GM18526 (cell line): ENCODE data around the gene MKRN2OS.

Source experiments
- POLR2A ChIP-seq: IDR thresholded peaks from 3 replicates; pipeline ENCODE4 v1.6.1; 2011; ENCODE audit not compliant: insufficient read length; ENCODE audit errors: extremely low read depth

The MKRN2OS gene

DNA sequence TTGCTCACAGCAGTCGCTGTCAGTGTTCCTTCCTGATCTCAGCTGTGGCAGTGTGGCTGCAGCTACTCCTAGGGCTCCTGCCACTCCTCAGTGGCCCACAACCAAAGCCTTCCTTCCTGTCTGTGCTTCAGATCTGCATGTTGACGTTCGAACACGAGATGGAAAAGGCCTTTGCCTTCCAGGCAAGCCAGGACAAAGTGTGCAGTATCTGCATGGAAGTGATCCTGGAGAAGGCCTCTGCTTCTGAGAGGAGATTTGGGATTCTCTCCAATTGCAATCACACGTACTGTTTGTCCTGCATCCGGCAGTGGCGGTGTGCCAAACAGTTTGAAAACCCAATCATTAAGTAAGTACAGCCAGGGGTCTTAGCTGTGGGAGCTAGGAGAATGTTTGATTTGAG is 29.4 kb upstream of the MKRN2OS start:
- TF ChIP-seq POLR2A, result no peak

DNA sequence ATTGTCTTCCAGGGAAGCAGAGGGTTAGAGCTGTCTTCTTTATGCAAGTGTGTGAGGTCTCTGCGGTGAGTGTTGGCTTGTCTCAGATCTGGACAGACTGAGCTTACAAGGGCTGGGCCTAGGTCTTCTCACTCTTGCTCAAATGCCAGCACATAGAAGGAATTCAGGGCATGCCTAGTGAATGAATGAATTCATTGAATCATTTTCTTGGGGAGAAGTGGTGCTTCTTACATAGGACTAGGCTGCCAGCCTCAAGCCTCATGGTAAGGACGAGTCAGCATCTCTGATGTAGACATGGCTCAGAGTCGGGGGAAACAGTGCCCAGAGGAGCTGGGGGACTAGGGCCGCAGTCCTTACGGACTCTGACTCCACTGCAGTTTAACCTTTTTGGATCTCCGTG is 28.8 kb upstream of the MKRN2OS start:
- TF ChIP-seq POLR2A, result no peak

- no peak for TF ChIP-seq POLR2A
Measured at GRCh38 chr3:12571986-12572385, 26.7 kb upstream of the MKRN2OS start.

GRCh38 chr3:12569836-12570235 is 24.5 kb upstream of the MKRN2OS start:
- TF ChIP-seq POLR2A, result no peak

- no peak for TF ChIP-seq POLR2A
Measured at GRCh38 chr3:12568747-12569146, 23.4 kb upstream of the MKRN2OS start.

GRCh38 chr3:12566976-12567375 is 21.7 kb upstream of the MKRN2OS start:
- TF ChIP-seq POLR2A, result no peak

DNA sequence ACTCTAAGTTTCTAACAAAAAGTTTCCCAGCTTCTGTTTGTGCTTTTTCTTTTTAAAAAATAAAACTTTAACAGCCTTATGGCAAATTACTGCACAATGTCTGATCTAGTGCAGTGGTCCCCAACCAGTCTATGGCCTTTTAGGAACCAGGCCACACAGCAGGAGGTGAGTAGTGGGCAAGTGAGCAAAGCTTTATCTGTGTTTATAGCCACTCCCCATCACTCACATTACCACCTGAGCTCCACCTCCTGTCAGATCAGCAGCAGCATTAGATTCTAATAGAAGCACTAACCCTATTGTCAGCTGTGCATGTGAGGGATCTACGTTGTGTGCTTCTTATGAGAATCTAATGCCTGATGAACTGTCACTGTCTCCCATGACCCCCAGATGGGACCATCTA is 17.2 kb upstream of the MKRN2OS start:
- no peak for TF ChIP-seq POLR2A

- TF ChIP-seq POLR2A, result no peak
Measured at GRCh38 chr3:12561397-12561796, 16.1 kb upstream of the MKRN2OS start.

GRCh38 chr3:12560505-12561190 is 15.3 kb upstream of the MKRN2OS start:
- no peak for TF ChIP-seq POLR2A

GRCh38 chr3:12559520-12559919 is 14.2 kb upstream of the MKRN2OS start:
- TF ChIP-seq POLR2A, result no peak

- TF ChIP-seq POLR2A, result no peak
Measured at GRCh38 chr3:12558706-12559105, 13.4 kb upstream of the MKRN2OS start.

DNA sequence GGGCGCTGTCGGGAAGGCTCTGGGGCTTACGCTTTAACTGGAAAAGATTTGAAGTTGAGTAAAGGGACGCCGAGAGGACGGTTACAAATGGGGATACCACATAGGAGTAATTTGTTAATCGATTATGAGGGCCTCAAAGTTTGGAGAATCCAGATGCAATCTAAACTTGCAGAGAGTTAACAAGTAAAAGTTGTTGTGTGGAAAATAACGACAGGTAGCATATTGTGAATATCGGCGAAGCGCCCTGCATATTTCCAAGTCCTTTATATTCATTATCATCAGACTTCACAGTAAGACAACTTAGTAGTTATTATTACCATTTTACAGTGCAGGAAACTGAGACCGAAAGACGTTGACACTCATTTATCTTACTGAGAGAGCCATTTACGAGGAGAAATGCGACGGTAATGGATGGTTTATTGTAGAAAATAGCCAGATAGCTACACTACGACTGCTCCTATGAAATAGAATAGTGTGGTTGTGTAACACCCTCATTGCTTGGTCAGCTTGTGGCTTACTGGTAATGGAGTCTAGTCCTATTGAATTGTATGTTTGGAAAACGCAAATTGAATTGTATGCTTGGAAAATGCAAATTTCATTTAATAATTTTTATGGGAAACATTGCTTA is 12.3 kb upstream of the MKRN2OS start:
- no peak for TF ChIP-seq POLR2A

GRCh38 chr3:12556690-12557472 is 11.6 kb upstream of the MKRN2OS start, which contains the start of gene MKRN2:
TSS of gene MKRN2 (plus strand) at chr3:12557087. CDS start at chr3:12557151, 64 bp downstream.
- peak; percentile 98 for TF ChIP-seq POLR2A

GRCh38 chr3:12556314-12556689 is 11.0 kb upstream of the MKRN2OS start:
- TF ChIP-seq POLR2A, result no peak

GRCh38 chr3:12553921-12554391 is 8.7 kb upstream of the MKRN2OS start:
- no peak for TF ChIP-seq POLR2A
